ENCODE measurements around the gene HTR2C.

DNA sequence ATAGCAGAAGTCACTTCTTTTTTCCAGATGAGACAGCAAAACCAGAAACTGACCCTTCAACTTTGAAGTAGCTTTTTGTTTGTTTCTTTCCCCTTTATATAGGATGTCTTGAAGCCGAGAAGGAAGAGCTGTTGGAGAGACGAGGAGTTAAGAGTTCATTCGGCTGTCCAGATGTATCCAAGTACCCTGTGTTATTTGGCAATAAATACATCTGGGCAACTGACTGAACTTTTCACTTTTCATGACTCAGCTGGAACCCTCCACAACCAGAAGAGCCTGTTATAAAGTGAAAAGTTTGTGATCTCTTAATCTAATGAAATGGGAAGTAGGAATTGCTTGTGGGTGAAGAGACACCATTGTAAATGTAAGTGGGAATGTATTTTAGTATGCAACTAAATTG lies 131.2 kb downstream of the HTR2C start:
- TF ChIP-seq, protein P1, sequence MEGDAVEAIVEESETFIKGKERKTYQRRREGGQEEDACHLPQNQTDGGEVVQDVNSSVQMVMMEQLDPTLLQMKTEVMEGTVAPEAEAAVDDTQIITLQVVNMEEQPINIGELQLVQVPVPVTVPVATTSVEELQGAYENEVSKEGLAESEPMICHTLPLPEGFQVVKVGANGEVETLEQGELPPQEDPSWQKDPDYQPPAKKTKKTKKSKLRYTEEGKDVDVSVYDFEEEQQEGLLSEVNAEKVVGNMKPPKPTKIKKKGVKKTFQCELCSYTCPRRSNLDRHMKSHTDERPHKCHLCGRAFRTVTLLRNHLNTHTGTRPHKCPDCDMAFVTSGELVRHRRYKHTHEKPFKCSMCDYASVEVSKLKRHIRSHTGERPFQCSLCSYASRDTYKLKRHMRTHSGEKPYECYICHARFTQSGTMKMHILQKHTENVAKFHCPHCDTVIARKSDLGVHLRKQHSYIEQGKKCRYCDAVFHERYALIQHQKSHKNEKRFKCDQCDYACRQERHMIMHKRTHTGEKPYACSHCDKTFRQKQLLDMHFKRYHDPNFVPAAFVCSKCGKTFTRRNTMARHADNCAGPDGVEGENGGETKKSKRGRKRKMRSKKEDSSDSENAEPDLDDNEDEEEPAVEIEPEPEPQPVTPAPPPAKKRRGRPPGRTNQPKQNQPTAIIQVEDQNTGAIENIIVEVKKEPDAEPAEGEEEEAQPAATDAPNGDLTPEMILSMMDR (IDR thresholded peaks at IDR 0.05), result no peak
- no peak for TF ChIP-seq POLR2A (IDR thresholded peaks at IDR 0.05)

Data from ovary (tissue), 3 donors.